Hepatocyte (in vitro differentiated cells): ENCODE results near the gene GID8. TPM values are rescaled to one million over a fixed set of nuclear protein-coding genes. Genes with fewer than 3 reads are reported as not detected.

ENCODE experiments used
- DNase-seq: peaks from one replicate; pipeline ENCODE4 v3.0.0-alpha.2; 2016; ENCODE audit warnings: low spot score
- H2AFZ ChIP-seq: fragments of 200-600 bp; sonication (generic); 2 replicates; pipeline ENCODE4 v1.6.0; 2016; ENCODE audit warnings: antibody characterized with exemption, mild to moderate bottlenecking
- H3K27ac ChIP-seq: fragments of 200-600 bp; sonication (generic); 2 replicates; pipeline ENCODE4 v1.5.1; 2016; ENCODE audit warnings: mild to moderate bottlenecking
- H3K27me3 ChIP-seq: fragments of 200-600 bp; sonication (generic); 2 replicates; pipeline ENCODE4 v1.6.1; 2016
- H3K36me3 ChIP-seq: fragments of 200-600 bp; sonication (generic); replicated peaks from 2 replicates; pipeline ENCODE4 v1.5.1; 2016; ENCODE audit warnings: low read depth; ENCODE audit not compliant: insufficient read depth
- H3K4me1 ChIP-seq: fragments of 200-600 bp; sonication (generic); 2 replicates; pipeline ENCODE4 v1.5.1; 2016; ENCODE audit warnings: mild to moderate bottlenecking, moderate library complexity; ENCODE audit not compliant: insufficient read depth
- H3K4me2 ChIP-seq: fragments of 200-600 bp; sonication (generic); 2 replicates; pipeline ENCODE4 v1.6.0; 2016
- H3K4me3 ChIP-seq: fragments of 200-600 bp; sonication (generic); 2 replicates; pipeline ENCODE4 v1.5.1; 2016; ENCODE audit warnings: mild to moderate bottlenecking
- H3K79me2 ChIP-seq: fragments of 200-600 bp; sonication (generic); 2 replicates; pipeline ENCODE4 v1.6.0; 2017; ENCODE audit warnings: mild to moderate bottlenecking
- H3K9me2 ChIP-seq: fragments of 200-600 bp; sonication (generic); replicated peaks from 2 replicates; pipeline ENCODE4 v1.6.0; 2017; ENCODE audit warnings: mild to moderate bottlenecking; ENCODE audit not compliant: insufficient read depth
- H3K9me3 ChIP-seq: fragments of 200-600 bp; sonication (generic); 2 replicates; pipeline ENCODE4 v1.5.1; 2016; ENCODE audit warnings: low read depth, mild to moderate bottlenecking
- H4K20me1 ChIP-seq: fragments of 200-600 bp; sonication (generic); 2 replicates; pipeline ENCODE4 v1.6.0; 2016; ENCODE audit warnings: mild to moderate bottlenecking; ENCODE audit not compliant: insufficient read depth, poor library complexity, severe bottlenecking
- EZH2 ChIP-seq: fragments of 200-600 bp; sonication (generic); IDR thresholded peaks from 2 replicates; pipeline ENCODE4 v1.6.1; 2016; ENCODE audit warnings: antibody characterized with exemption, mild to moderate bottlenecking, borderline replicate concordance
- EZH2phosphoT487 ChIP-seq: fragments of 200-600 bp; sonication (generic); IDR thresholded peaks from one replicate; pipeline ENCODE4 v1.6.1; 2018; ENCODE audit warnings: antibody characterized with exemption, mild to moderate bottlenecking, low read depth, moderate library complexity; ENCODE audit not compliant: unreplicated experiment, severe bottlenecking
- WGBS: methylation state at CpG from one replicate; pipeline ENCODE4 v1.1.6; 2016; ENCODE audit warnings: low lambda C conversion rate; ENCODE audit errors: missing lambda C conversion rate; 5-methylcytosine and 5-hydroxymethylcytosine counted together
- polyA plus RNA-seq: library from polyadenylated mRNA; unstranded; fragments of >200 nt; fragmentation: Nextera tagmentation; extraction: Ambion mirVana; gene quantifications from 2 replicates; pipeline ENCODE4 v1.2.1, GENCODE V29; 2016
- total RNA-seq: library from RNA; depleted of rRNA; stranded (reverse); fragments of >200 nt; gene quantifications from 2 replicates; pipeline ENCODE4 v1.2.3, GENCODE V29; 2014
- TF ChIP-seq, protein P1 (sequence below): fragments of 200-600 bp; sonication (generic); IDR thresholded peaks from 2 replicates; pipeline ENCODE4 v1.5.1; 2016; ENCODE audit warnings: antibody characterized with exemption, mild to moderate bottlenecking; ENCODE audit not compliant: poor library complexity

Gene GID8
- total and polyA plus RNA-seq, 2 experiments from 2014 or later: 16.5 to 35.4 TPM

DNA sequence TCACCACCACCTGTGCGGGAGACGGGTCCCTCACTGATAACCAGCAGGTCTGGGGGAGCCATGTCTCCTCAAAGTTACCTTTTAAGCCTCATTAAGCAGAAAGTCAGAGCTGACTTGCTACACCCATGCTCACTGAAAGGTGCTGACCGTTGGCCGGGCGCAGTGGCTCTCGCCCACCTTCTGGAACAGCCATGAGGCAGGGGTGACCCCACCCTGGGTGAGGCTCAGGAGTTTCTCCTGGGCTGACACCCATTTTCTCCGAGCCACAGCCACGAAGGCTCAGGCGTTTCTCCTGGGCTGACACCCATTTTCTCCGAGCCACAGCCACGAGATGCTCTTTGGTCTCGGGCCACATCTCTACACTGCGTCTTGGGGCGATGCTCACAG is 58.6 kb downstream of the GID8 start:
- H3K36me3 ChIP-seq: no peaks in the 10 kb centered on the region
- no peak overlapping the region for H3K27ac ChIP-seq
- no peaks in the 10 kb centered on the region for H3K4me1 ChIP-seq
- peaks cover 34% of the 10 kb centered on the region for H3K27me3 ChIP-seq
- H4K20me1 ChIP-seq: no peaks in the 10 kb centered on the region
- no peaks in the 10 kb centered on the region for H3K9me2 ChIP-seq
- H2AFZ ChIP-seq: no peak overlapping the region
- TF ChIP-seq EZH2: no peak
- no peak for TF ChIP-seq EZH2phosphoT487
- TF ChIP-seq, protein P1, sequence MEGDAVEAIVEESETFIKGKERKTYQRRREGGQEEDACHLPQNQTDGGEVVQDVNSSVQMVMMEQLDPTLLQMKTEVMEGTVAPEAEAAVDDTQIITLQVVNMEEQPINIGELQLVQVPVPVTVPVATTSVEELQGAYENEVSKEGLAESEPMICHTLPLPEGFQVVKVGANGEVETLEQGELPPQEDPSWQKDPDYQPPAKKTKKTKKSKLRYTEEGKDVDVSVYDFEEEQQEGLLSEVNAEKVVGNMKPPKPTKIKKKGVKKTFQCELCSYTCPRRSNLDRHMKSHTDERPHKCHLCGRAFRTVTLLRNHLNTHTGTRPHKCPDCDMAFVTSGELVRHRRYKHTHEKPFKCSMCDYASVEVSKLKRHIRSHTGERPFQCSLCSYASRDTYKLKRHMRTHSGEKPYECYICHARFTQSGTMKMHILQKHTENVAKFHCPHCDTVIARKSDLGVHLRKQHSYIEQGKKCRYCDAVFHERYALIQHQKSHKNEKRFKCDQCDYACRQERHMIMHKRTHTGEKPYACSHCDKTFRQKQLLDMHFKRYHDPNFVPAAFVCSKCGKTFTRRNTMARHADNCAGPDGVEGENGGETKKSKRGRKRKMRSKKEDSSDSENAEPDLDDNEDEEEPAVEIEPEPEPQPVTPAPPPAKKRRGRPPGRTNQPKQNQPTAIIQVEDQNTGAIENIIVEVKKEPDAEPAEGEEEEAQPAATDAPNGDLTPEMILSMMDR: no peak
- no peaks in the 10 kb centered on the region for H3K9me3 ChIP-seq
- H3K79me2 ChIP-seq: no peaks in the 10 kb centered on the region
- no peak for DNase-seq
- no peak overlapping the region for H3K4me3 ChIP-seq
- no peak overlapping the region for H3K4me2 ChIP-seq
- WGBS: 93% methylated on average over 14 of the region's 14 CpGs

DNA sequence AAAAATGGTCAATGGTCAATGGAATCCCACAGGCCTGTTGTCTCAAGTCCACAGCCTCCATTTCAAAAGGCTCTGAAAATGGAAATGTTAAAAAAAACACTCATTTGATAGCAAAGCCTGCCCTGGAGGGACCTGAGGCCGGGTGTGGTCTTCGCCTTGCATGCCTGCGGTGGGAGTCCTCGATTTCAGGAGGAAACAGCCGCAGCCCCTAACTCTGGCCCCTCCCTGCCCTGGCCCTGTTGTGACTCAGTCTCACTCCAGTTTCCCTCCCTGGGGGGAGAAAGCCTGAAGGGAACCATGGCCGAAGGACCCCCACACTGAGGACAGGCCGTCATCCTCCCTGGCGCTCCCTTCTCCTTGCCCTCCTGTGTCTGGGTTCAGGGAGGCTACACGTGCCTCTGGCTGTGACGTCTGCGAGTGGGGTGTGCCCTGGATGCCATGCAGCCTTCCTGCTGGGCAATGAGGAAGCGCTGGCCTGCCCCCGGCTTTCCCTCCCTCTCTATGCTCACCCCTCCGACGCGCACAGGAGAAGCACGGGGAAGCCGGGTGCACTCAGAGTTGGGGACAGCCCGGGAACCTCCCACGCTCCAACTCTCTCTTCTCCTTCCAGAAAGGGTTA is 59.6 kb downstream of the GID8 start:
- no peaks in the 10 kb centered on the region for H4K20me1 ChIP-seq
- no peaks in the 10 kb centered on the region for H3K79me2 ChIP-seq
- no peak overlapping the region for H3K4me2 ChIP-seq
- H3K9me3 ChIP-seq: no peaks in the 10 kb centered on the region
- H3K9me2 ChIP-seq: no peaks in the 10 kb centered on the region
- H3K4me3 ChIP-seq: no peak overlapping the region
- no peak for DNase-seq
- H2AFZ ChIP-seq: no peak overlapping the region
- peaks cover 42% of the 10 kb centered on the region for H3K27me3 ChIP-seq
- H3K27ac ChIP-seq: no peak overlapping the region
- no peaks in the 10 kb centered on the region for H3K4me1 ChIP-seq
- H3K36me3 ChIP-seq: no peaks in the 10 kb centered on the region
- TF ChIP-seq EZH2phosphoT487: no peak
- TF ChIP-seq EZH2: no peak
- WGBS: 67% methylated on average over 20 of the region's 20 CpGs

Other genes starting within 250 kb of the GID8 start
- 0.08 and 0.37 TPM in 2 replicates for gene NTSR1, start 229.3 kb upstream of the GID8 start, total RNA-seq
- gene NTSR1, start 229.3 kb upstream of the GID8 start, polyA plus RNA-seq: 0.09 TPM in 1 of 2 replicates, not detected in the other
- gene MRGBP, start 141.7 kb upstream of the GID8 start, total RNA-seq: 14.0 and 18.9 TPM in 2 replicates
- gene MRGBP, start 141.7 kb upstream of the GID8 start, polyA plus RNA-seq: 18.9 and 20.5 TPM in 2 replicates
- 43.8 and 47.6 TPM in 2 replicates for gene OGFR, start 133.3 kb upstream of the GID8 start, total RNA-seq
- gene OGFR, start 133.3 kb upstream of the GID8 start, polyA plus RNA-seq: 76.2 and 80.8 TPM in 2 replicates
- gene COL9A3, start 121.1 kb upstream of the GID8 start, total RNA-seq: 22.6 and 23.9 TPM in 2 replicates
- gene COL9A3, start 121.1 kb upstream of the GID8 start, polyA plus RNA-seq: 68.1 and 77.0 TPM in 2 replicates
- 9.1 and 9.5 TPM in 2 replicates for gene TCFL5, start 76.3 kb upstream of the GID8 start, total RNA-seq
- 8.5 and 10.5 TPM in 2 replicates for gene TCFL5, start 76.3 kb upstream of the GID8 start, polyA plus RNA-seq
- gene DIDO1, start 11.6 kb upstream of the GID8 start, total RNA-seq: 31.5 and 31.6 TPM in 2 replicates
- gene DIDO1, start 11.6 kb upstream of the GID8 start, polyA plus RNA-seq: 23.7 and 26.5 TPM in 2 replicates
- 17.3 and 26.9 TPM in 2 replicates for gene SLC17A9, start 14.6 kb downstream of the GID8 start, total RNA-seq
- gene SLC17A9, start 14.6 kb downstream of the GID8 start, polyA plus RNA-seq: 83.9 and 113 TPM in 2 replicates
- gene BHLHE23, start 68.8 kb downstream of the GID8 start, total RNA-seq: not detected in 2 replicates
- gene BHLHE23, start 68.8 kb downstream of the GID8 start, polyA plus RNA-seq: not detected in 2 replicates